HG02840 (cell line): ENCODE measurements around the gene PDX1.
"Not testable (repeated sequence)": the region's sequence is repeated elsewhere in the genome, so short reads cannot be mapped to it uniquely, and the experiment has no call there.

ENCODE experiments used
- ATAC-seq: cut with Tn5 transposase; IDR thresholded peaks from one replicate; pipeline ENCODE4 v1.9.1; 2021; ENCODE audit warnings: mild to moderate bottlenecking, moderate library complexity, moderate number of reproducible peaks; ENCODE audit not compliant: unreplicated experiment, low FRiP score

Gene PDX1

DNA sequence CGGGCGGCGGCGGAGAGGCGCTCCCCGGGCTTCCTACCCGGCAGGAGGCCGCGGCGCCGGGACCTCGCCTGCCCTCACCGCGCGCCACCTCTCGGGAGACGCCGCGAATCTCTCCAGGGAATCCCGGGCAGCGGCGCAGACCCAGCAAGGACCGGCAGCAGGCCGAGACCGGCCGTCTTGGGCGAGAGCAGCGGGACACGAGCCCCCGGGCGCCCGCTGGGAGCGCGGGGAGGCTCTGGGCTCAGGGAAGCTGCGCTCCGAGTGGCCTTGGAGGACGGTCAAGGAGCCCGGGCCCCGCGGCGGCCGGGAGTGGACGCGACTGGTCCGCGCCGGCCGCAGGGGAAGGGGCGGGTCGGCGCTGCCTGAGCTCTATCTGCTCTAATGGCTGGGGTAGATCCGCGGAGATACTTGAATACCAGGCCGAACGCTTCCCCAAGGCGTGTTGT, 34.6 kb downstream of the PDX1 start:
- ATAC-seq: no peak

DNA sequence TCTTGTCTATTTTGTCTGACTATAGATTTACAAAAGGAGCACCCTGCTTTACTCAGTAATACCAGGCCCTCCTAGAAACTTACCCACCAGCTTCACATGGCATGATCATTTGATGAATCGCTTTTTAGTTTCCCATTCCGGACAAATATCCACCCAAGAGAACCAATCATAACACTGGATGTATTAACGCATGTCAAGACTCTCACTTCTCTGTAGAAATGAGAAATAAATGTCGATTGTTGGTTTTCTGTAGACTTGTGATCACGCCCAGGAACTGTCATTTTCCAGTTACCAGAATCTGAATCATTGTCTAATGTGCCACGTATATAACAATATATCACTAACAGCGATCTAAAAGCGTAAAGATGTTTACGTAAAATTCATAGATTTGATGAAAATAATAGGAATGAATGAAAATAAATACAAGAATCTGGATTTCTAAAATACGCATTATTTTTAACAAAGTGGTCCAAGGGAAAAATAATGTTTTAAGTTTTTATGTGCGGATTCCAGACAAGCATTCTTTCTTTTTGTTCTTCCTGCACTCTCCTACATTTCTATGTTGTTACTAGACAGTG, 35.3 kb downstream of the PDX1 start:
- ATAC-seq: no peak

DNA sequence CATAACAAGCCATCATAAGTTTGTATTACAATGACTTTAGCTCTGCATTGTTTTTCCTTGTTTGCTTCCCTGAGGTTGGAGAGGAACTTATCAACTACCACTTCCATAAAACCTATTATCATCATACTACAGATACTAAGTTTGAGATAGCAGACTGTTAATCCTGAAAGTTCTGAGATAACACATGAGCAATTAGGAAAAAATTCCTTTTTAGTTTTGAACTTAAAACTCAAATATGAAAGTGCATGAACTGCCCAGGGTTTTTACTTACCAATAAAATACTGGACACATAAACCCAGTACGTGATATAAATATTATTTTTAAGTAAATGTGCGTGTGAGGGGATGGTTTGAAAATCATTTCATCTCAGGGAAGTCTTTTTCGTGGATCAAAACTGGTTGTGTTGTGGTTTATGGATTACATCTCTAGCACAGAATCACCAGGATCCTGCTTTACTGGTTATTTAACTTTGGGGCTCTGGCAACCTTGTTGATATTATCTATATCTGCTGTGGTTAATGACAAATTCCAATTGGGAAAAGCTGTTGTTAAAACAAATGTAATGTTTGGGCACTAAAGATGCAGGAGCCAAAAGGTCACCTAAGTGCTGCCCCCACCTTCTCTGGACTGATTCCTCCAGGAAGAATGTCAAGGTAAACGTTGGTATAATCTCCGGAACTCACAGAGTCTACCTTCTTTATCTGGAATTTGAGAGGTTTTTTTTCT, 36.9 kb downstream of the PDX1 start:
- no peak for ATAC-seq

DNA sequence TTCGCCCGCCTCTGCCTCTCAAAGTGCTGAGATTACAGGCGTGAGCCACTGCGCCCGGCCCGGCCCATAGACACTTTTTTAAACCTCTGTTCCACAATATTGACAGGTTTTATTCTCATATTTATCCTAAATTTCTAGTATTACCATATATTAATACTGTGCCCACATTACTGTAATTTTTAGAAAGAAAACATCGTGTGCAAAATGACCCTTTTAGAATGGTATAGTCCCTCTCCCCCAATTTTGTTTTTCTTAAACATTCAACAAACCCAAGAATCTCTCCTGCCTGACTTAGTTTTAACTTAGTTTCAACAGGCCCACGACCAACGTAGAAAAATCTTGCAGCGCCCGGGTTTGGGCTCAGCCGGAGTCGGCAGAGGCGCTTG, 40.2 kb downstream of the PDX1 start:
- ATAC-seq: no peak

DNA sequence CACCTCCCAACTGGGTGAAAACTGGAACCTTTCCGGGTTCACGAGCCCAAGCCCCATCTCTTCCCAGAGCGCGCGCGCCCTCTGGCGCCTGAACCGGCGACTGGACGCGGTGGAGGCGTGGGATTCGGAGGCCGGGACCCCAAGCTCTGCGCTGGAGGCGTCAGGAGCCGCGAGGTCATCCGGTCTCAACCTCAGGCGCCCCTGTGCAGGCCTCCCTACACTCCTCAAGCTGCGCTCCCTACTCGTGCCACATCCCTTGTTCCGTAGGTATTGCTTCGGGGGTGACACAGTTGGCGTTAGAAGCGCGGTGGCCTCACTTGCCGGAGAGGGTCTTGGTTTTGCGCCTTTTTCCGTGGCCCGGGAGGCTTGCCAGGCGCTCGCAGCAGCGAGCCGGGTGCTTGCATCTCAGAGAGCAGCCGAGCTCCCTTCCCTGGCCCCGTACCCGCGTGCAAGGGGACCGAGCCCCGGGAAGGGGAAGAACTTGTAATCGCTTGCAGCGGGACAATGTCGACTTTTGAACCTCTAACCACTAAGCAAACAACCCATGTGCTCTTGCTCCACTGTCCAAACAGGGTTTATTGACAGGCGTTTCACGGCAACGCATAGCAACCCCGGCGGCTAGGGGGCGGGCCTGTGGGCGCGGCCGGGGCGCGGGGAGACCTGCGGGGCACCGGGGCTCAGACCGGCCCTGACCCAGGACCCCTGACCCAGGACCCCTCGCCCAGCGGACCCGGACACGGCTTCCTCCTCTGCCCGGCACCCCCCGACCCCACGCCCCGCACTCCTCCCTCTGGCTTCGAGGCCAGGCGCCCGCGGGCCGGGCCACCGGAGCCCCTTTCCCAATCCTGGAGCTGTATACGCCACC, 40.8 kb downstream of the PDX1 start:
- no peak for ATAC-seq

DNA sequence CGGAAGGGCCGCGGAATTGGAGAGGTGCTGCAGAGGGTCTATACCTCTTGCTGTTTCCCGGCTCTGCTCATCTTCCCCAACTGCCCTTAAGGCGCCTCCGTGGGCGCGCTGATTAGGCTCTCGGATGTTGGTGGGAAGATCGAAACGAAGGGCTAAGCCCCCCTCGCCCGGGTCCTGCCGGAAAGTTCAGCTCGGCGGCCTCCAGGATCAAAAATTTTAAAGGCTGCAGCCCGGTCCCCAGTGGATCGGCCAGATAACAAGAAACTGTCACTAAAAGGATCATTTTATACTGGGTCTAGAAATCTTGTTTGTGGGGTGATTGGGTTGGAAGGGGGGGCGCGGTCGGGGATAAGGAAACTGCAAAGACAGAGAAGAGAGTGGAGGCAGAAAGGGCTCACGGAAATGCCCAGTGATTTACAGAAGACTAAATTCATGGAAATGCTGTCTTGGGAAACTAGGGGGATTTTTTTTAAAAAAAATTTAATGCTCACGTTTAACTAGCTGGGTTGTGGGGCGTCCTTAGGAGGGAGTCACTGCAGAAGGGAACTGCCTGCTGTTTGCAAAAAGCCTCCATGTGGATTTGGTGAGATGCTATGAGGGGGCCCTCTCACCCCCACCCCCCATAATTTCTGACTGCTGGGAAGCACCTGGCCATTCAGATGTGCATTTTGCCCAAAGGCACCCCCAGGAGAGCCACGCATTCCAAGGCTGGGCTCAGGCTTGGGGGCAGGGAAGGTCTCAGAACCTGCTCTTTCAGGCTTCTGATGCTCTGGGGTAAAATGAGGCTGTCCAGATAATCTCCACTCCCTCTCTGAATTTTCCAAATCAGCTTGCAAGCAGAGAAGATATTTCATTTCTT, 41.7 kb downstream of the PDX1 start:
- no peak for ATAC-seq

DNA sequence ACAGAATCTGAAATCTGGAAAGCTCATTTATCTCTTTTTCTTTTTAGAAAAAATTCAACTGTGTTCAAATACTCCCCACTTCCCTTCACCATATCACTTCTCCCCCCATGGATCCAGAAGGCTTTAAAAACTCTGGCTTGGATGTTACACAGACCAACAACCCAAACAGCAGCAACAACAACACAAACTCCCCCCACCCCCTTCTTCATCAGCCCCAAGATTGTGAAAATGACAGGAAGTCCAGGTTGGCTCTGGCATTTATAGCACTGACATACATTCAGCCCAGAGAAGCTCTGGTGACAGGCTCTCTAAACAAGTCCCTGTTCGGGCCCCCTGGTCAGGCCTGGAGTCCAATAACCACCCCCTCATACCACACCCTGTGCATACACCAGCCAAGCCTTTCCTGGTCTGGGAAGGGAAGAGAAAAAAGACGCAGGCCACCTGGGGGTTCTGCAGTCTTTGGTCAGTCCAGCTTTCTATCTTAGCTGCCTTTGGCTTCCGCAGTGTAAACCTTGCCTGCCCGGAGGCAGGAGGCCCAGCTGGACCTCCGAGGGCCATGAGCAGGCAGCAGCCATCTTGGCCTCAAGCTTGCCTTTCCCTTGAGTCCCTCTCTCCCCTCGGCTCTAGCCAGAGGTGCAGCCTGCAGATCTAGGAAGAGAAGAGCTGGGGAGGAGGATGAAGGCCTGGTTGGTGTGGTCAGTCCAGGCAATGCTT, 42.5 kb downstream of the PDX1 start:
- no peak for ATAC-seq

DNA sequence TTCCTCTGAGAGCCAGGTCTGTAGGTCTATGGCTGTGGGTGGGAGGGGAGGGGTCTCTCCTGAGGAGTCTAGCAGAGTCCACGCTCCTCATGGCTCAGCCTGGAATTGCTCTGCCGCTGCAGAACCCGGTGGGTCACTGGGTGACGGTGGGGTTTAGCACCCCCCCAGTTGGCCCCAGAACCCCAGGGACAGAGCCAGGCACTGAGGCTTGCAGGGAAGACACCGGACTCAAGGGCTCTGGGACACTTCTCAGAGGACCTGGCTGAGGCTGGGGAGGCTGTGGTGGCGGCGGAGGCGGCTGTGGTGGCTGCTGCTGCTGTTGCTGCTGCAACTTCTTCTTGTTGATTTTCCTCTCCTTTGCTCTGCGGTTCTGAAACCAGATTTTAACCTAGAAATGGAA, 43.2 kb downstream of the PDX1 start:
- ATAC-seq: no peak

DNA sequence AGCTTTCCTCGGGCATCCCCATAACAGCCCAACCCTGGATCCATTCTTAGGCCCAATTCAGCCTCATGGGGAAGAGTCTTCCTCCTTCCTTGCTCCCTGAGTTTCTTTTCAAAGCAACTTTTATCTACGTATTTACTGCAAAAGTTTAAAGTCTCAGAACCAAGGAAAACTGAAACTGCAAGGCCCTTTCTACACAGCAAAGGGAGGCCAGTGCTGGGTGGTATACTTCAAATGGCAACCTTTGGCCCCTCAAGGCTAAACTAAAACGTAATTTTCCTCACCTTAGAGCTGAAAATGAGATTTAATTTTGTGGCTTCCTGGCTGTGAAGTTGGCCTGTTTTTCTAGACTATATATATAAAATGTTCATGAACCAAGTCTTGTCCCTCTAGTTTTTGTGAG, 43.7 kb downstream of the PDX1 start:
- ATAC-seq: no peak

DNA sequence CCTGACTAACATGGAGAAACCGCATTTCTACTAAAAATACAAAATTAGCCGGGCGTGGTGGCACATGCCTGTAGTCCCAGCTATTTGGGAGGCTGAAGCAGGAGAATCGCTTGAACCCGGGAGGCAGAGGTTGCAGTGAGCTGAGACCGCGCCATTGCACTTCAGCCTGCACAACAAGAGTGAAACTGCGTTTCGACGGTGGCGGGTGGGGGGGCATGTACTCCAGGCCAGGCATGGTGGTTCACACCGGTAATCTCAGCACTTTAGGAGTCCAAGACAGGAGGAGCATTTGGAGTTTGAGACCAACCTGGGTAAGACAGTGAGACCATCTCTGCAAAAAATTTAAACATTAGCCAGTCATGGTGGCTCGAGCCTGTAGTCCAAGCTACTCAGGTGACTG, 44.4 kb downstream of the PDX1 start:
- not testable (repeated sequence) for ATAC-seq

DNA sequence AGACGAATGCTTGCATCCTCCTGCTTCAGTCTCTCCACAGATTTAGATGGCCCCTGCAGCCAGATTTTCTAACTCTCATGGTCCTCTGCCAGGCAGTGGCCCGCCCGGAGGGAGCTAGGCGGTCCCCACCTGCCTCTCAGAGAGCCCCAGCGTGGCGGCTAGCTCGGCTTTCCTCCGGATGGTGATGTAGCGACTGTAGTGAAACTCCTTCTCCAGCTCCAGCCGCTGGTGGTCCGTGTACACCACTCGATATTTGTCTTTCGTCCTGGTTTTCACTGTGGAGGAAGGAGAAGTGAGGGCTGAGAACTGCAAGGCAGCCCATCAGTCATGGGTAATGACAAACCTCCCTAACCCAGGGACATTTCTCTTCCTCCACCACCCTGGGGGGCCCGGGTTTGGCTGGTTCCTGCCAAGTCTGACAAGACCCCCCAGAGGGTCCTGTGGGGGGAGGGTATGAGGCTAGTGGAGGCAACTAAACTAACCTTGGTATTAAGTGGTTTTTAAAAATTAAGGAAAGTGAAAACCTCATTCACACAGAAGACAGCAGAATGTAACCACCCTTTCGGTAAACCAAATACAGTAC, 45.0 kb downstream of the PDX1 start:
- ATAC-seq: no peak

DNA sequence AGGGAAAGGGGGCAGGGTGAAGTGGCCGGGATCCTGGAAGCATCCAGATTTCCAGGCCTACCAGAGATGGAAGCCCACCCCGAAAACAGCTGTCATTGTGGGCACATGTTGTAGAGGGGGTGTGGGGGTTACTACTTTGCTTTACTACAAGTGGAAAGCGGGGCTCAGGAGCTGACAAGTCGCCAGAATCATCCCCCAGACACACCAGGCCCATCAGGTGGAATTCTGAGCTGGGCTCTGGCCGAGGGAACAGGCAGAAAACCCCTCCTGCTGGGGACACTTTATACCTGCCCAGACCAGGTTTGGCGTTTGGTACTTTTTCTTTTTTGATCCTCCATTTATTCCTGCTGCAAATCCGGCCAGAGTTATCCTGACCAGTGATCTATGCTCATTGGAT, 45.5 kb downstream of the PDX1 start:
- no peak for ATAC-seq

DNA sequence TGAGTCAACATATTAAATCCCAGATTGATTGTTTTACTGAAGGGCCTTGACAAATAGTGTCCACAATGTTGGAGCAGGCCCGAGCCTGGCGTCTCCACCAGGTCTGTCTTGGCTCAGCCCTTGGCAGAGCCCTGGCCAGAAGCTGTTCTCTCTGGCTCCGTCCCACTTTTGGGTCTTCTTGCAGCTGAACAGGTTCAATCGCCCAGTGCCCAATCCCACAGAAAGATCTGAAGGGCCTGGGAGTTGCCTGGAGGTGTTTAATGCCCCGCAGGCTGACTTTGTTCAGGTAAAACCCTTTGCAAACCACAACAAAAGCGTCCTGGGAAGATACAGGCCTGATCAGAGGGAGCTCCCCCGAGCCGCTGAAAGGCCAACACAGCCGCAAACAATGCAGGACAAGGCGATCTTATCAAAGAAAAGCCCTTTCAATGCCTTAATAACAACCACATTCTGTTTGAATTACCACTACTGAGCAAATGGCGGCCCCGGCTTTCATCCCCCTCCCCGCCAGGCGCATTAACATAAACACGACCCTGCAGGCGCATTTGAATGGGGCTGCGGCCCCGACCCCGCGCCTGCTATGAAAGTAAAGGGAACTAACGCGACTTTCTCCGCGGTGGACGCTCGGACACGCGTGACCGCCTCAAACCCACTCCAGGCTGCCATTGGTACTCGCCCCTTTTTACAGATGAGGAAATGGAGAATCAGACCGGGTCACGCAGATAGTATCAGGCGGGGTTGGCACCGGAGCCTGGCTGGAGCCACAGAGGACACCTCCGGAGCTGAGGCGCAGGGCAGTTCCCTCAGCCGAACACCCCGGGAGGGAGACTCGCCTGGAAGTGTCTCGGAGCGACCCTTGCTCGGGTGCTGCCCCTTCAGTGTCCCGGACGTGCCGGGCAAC, 46.2 kb downstream of the PDX1 start:
- ATAC-seq: no peak

DNA sequence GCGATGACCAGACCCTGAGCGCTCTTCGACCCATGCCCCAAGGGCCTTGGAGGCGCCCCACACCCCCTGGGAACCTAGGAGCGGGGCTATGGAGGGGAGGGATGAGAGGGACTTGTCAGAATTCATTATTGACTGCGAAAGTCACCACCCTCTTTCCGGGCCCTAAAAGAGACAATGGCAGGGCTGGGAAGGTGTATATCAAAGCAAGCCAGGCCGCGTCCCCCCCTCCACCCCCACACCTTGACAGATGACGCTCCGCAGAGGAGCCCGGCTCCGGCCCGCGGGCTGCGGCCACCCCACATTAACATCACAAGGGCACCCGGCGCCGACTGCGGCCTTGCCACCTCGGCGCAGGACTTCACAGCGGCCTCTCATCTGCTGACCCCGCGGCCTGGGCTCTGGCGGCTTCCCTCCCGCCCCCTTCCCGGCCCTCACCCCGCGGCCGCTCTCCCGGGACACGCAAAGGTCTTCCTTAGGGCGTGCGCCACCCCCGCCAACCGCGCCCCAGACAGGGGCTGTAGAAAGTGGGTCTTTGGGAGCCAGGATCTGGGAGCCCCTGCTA, 46.9 kb downstream of the PDX1 start:
- ATAC-seq: no peak

DNA sequence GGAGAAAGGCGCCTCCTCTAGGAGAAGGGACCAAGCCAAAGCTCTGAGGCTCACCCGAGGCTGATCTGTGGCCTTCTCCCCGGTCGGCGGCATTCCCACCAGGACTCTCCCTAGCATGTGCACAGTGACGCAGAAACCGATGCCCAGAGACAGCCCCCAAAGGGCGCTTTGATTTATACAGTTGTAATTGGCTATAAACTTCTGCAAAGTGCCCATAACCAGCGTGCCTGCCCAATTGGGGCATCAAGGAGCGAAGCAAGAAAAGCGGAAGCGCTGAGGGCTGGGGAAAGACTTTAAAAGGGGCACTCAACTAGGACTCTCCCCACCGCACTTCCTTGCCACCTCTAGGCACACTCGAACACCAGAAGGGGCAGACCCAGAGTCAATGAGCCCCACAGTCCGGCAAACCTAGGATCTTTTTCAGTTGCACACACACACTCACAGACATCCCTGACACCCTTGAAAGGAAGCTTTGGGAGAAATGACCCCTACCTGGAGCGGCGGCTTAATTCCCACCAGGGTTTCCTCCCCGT, 47.5 kb downstream of the PDX1 start:
- ATAC-seq: no peak

DNA sequence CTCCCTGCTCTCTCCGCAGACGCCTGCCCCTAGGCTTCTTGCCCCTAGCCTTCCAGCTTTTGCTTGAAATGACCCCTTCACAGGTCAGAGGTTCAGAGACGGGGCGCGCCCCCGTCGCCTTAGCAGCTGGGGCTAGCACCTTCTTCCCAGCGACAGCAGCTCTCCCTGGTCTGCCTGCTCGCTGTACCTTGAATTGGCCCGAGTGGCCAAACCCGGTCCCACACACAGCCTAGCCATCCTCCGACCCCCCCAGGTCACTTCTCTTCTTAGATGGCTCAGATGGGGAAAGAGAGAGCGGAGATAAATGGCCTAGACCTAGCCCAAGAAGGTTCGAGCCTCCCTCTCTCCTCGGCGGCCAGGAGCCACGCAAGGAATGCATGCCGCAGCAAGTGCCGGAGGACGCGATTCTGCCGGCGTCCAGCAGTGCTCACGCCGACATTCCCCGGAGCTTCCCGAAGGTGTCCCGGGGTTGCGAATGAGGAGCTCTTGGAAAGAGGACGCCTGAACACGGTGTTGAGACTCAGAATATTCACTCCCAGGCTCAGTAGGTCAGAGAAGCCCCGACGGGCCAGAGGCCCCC, 48.0 kb downstream of the PDX1 start:
- no peak for ATAC-seq

DNA sequence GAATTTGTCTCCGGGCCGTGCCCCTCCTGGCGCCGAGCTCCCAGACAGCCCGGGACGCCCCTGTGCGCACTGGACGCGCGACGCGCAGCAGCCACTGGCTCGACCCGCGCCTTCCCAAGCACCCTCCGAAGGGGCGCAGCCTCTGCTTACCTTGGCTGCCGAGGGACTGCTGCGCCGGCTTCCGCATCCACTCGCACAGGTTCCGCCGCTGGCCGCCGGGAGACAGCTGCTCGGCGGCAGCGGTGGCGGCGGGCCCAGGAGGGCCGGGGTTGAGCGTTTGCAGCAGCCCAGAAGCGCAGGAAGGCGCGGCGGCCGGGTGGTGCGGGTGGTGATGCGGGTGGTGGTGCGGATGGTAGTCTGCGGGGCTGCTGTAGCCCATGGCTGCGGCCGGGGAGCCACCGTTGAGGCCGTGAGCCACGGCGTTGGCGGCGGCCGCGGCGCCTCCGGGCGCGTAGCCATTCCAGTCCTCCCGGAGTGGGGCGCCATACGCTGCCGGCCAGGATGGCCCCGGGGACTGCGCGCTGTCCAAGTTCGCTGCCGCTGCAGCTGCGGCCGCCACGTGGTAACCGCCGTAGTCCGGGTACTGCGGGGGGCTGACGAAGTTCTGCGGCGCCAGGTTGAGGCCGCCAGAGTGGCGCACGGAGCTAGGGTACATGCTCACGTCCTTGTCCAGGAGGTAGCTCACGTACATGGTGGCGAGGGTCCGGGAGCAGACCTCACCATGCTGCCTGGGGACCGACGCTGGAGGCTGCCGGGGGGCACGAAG, 48.7 kb downstream of the PDX1 start:
- ATAC-seq: no peak
